ENCODE results near the gene P4HA2. TPM values are rescaled to one million over a fixed set of nuclear protein-coding genes. Genes with fewer than 3 reads are reported as not detected.
"Not testable (repeated sequence)": the region's sequence is repeated elsewhere in the genome, so short reads cannot be mapped to it uniquely, and the experiment has no call there.

P4HA2 gene
- total RNA-seq, 1 donor from 2014 or later: 49.4 TPM

GRCh38 chr5:132147663-132148062, 80.0 kb downstream of the P4HA2 start:
- intact Hi-C loops (cut with micrococcal nuclease): no loop called here
- H3K27me3 Mint-ChIP-seq (ENCODE audit: insufficient read depth): peaks cover 24% of the 10 kb centered on the region
- peaks cover 6% of the 10 kb centered on the region for H3K4me1 Mint-ChIP-seq (ENCODE audit: low read depth)
- no peak overlapping the region for H3K27ac Mint-ChIP-seq
- no peak for DNase-seq (ENCODE audit: low spot score)
- no peak overlapping the region for H3K4me3 Mint-ChIP-seq
- H3K36me3 Mint-ChIP-seq (ENCODE audit: low read depth): peaks cover 5% of the 10 kb centered on the region
- peaks cover 29% of the 10 kb centered on the region for H3K9me3 Mint-ChIP-seq

GRCh38 chr5:132145326-132145725, 82.3 kb downstream of the P4HA2 start:
- H3K27ac Mint-ChIP-seq; H3K36me3 Mint-ChIP-seq (ENCODE audit: low read depth); H3K4me3 Mint-ChIP-seq; intact Hi-C loops (cut with micrococcal nuclease); H3K4me1 Mint-ChIP-seq (ENCODE audit: low read depth); DNase-seq (ENCODE audit: low spot score): not testable (repeated sequence)
- Mint-ChIP-seq H3K27me3 (ENCODE audit: insufficient read depth) (peaks cover 24% of the 10 kb centered on the region), H3K9me3 (peaks cover 37% of the 10 kb centered on the region)

- Mint-ChIP-seq H3K27ac (no peak overlapping the region), H3K4me3 (no peak overlapping the region), H3K36me3 (ENCODE audit: low read depth) (peaks cover 10% of the 10 kb centered on the region), H3K27me3 (ENCODE audit: insufficient read depth) (peaks cover 30% of the 10 kb centered on the region), H3K9me3 (peaks cover 53% of the 10 kb centered on the region), H3K4me1 (ENCODE audit: low read depth) (peaks cover 18% of the 10 kb centered on the region)
- DNase-seq (ENCODE audit: low spot score): no peak
- intact Hi-C loops (cut with micrococcal nuclease): no loop called here
Observed at GRCh38 chr5:132143148-132143547, 84.5 kb downstream of the P4HA2 start.

- peaks cover 13% of the 10 kb centered on the region for H3K4me1 Mint-ChIP-seq (ENCODE audit: low read depth)
- intact Hi-C loops (cut with micrococcal nuclease): no loop called here
- DNase-seq (ENCODE audit: low spot score): no peak
- H3K9me3 Mint-ChIP-seq: peaks cover 53% of the 10 kb centered on the region
- peaks cover 30% of the 10 kb centered on the region for H3K27me3 Mint-ChIP-seq (ENCODE audit: insufficient read depth)
- H3K36me3 Mint-ChIP-seq (ENCODE audit: low read depth): peaks cover 10% of the 10 kb centered on the region
- no peak overlapping the region for H3K4me3 Mint-ChIP-seq
- no peak overlapping the region for H3K27ac Mint-ChIP-seq
Observed at GRCh38 chr5:132142459-132142858, 85.2 kb downstream of the P4HA2 start.

Other genes with a start within 250 kb of the P4HA2 start
- gene ACSL6, start 216.2 kb downstream of the P4HA2 start, total RNA-seq: 48.1 and 50.6 TPM in 2 replicates
- gene IL3, start 167.2 kb downstream of the P4HA2 start, total RNA-seq: 94.6 and 98.5 TPM in 2 replicates
- 1,648 and 1,678 TPM in 2 replicates for gene CSF2, start 154.1 kb downstream of the P4HA2 start, total RNA-seq
- 1.4 and 2.0 TPM in 2 replicates for gene PDLIM4, start 29.8 kb upstream of the P4HA2 start, total RNA-seq
- gene SLC22A4, start 66.5 kb upstream of the P4HA2 start, total RNA-seq: 1.6 and 2.6 TPM in 2 replicates
- 4.3 and 6.2 TPM in 2 replicates for gene SLC22A5, start 141.9 kb upstream of the P4HA2 start, total RNA-seq

All from activated T-helper 1 cell treated with anti-CD3 and anti-CD28 coated beads, Interleukin-12 subunit alpha, Interleukin-12 subunit beta, Interleukin-2, Interleukin-4 antibody, amounts not matched to agents 30 ng/mL and 10 ng/mL and 1 ng/mL, durations not matched to agents 14 hours and 24 hours and 36 hours (primary cell).